ENCODE measurements around the gene SKA1.
"Not testable (repeated sequence)": the region's sequence is repeated elsewhere in the genome, so short reads cannot be mapped to it uniquely, and the experiment has no call there.

Gene SKA1

DNA sequence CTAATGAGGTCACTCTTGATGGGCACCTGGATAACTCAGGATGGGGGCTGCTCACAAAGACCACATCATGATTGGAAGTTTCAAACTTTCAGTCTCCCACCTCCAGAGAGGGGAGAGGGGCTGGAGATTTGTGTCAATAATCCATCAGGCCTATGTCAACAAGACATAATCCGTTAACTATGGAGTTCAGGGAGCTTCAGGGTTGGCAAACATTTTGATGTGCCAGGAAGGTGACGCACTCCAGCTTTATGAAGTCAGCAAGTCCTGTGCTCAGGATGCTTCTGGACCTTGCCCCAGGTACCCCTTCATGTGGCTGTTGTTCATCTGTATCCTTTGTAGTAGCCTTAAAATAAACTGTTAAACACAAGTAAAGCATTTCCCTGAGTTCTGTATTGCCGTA, 19.0 kb downstream of the SKA1 start:
- FAIRE-seq (no peak), DNase-seq (ENCODE audit: insufficient read length, low spot score) (no peak)

DNA sequence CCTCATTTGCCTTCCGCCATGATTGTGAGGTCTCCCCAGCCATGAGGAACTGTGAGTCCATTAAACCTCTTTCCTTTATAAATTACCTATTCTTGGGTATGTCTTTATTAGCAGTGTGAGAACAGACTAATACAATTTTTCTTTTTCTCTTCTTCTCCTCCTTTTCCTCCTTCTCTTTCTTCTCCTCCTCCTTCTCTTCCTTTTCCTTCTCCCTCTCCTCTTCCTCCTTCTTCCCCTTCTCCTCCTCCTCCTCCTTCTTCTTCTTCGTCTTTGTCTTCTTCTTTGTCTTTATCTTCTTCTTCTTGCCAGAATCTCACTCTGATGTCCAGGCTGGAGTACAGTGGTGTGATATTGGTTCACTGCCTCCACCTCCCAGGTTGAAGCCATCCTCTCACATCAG, 20.2 kb downstream of the SKA1 start:
- FAIRE-seq, result no peak

DNA sequence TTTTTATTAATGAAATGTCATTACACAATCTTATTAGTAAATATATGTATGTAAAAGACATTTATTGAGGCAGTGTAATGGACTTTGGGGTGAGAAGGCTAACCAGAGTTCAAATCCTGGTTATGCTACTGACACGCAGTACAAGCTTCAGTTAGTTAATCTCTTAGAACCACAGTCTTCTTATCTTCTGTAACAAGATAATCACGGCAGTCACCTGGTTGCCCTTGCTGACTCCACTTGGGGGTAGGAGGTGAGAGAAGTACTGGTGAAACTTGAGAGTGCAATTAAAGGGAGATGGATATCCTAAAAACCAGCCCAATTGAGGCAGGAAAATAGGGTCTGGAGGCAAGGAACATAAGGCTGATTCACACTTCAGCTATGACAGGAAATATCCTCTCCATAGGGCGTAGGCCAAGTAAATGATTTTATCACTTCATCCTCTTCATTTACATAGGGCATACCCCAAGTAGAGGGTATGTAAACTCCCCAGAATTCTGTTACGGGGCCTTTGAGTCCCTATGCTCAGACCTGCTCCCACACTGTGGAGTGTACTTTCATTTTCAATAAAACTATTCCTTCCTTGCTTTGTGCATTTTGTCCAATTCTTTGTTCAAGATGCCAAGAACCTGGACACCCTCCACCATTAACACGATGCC, 21.3 kb downstream of the SKA1 start:
- FAIRE-seq, result no peak
- no peak for DNase-seq (ENCODE audit: insufficient read length, low spot score)

More for the DNA sequence above, 20.2 kb downstream of the SKA1 start:
- no peak for DNase-seq (ENCODE audit: insufficient read length, low spot score)

DNA sequence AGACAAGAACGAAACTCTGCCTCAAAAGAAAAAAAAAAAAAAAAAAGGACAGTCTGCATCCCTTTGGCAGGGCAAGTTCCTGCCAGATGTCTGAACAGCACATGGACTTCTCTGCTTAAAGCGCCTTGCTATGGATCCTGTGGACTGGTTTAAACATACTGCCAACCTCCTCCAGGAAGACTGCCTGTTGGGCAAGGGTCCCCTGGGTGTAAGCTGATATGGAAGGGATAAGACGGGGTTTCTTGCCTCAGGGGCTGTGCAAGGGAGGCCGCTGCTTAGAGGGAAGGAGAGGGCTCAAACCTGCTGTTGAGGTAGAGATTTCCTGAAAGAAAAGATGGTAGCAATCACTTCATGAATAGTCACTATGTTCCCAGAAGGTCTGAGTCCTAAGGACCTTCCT, 22.2 kb downstream of the SKA1 start:
- DNase-seq (ENCODE audit: insufficient read length, low spot score), result no peak
- no peak for FAIRE-seq

DNA sequence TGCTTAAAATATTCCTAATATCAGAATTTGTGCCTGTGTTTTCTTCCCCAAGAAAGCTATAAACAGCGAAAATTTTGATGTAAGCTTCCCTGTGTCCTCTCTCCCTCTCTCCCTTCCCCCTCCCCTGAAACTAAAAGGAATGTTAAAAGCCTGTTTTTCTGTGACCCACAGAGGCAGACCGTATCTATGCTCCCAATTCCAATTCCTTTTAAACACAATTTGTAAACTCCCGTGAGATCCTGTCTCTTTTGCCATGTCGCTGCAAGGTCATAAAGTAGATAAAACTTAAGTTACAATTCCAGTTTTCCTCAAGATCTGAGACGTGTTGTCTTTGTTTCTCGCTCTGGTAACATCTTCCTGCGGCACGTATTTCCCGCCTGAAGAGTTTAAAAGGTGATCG, 23.3 kb downstream of the SKA1 start:
- FAIRE-seq, result no peak
- no peak for DNase-seq (ENCODE audit: insufficient read length, low spot score)

DNA sequence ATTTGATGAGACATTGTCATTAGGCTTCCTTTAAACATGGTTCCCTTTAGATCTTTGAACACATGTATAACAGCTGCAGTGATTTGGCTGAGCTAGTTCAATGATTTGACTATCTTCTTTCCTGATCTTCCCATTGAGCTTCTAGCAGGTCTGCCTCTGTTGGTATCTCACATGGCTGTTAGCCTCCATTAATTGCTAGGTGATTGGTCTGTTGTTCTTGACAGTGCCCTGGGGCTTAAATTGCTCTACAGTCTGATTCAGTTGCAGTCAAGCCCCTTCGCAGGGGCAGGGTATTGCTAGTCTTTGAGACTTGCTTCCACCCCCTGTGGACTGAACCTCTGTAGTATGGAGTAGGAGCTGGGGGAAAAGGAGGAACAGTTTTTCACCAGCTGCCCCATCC, 24.1 kb downstream of the SKA1 start:
- DNase-seq (ENCODE audit: insufficient read length, low spot score) (no peak), FAIRE-seq (no peak)

DNA sequence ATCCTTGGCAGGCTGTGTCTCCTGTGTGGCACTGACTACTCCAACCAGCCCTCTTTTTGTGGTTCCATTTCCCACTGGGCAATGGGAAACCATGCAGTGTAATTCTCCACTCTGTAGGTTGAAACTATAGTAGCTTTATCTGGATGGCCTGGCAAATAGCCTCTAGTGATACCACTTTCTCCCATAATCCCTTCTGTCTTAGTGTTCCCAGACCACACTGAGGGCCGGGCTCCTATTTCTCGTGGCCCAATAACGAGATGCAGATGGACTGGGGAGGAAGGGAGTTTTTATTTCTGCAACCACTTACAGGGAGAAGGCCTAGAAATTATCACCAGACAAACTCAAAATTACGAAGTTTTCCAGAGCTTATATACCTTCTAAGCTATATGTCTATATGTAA, 24.7 kb downstream of the SKA1 start:
- FAIRE-seq (no peak), DNase-seq (ENCODE audit: insufficient read length, low spot score) (no peak)

DNA sequence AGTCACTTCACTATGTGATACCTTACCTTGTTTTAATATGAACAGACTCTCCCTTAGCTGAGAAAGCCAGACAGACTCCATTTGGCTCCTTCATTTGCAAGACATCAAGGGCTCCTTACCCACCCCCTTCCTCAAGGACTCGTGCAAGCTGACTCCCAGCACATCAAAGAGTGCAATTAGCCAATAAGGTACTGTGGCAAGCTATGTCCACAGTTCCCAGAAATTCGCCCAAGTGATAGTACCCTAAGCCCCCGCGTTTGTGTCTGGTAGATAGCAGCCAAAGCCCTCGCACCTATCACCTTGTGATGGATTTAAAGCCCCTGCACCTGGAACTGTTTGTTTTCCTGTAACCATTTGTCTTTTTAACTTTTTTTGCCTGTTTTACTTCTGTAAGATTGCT, 25.6 kb downstream of the SKA1 start:
- not testable (repeated sequence) for FAIRE-seq; DNase-seq (ENCODE audit: insufficient read length, low spot score)

DNA sequence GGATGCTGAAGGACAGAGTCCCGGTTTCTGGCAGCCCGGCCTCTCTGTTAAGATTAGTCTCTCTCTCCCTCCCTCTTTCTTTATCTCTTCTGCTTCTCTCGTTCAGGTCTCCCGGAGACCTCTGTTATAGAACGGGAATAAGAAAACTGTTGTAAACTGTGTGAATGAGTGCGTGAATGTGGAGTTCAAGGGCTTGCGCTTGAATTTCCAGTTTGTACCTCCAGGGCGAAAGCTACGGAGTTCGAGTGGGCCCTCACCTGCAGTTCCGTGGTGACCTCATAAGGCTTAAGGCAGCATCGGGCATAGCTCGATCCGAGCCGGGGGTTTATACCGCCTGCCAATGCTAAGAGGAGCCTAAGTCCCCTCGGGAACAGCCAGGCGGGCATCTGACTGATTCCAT, 26.4 kb downstream of the SKA1 start:
- DNase-seq (ENCODE audit: insufficient read length, low spot score) (no peak), FAIRE-seq (no peak)

DNA sequence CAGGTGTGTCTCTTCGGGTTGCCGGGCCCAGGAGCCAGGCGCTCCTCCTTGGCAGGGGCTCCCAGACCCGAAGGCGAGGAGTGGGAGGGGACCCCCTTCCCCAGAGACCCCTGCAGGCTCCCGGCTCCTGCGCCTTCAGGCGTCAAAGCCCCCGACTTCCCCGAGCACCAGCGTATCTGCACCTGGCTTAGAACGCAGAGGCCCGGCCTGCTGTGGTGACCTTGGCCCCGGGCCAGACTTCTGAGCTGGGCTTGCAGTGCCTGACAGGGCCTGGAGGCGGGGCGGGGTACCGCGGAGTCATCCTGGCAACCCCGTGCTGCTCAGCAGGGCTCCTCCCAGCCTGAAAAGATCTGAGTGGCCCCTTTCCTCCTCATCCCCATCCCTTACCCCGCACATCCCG, 27.0 kb downstream of the SKA1 start:
- FAIRE-seq, result no peak

DNA sequence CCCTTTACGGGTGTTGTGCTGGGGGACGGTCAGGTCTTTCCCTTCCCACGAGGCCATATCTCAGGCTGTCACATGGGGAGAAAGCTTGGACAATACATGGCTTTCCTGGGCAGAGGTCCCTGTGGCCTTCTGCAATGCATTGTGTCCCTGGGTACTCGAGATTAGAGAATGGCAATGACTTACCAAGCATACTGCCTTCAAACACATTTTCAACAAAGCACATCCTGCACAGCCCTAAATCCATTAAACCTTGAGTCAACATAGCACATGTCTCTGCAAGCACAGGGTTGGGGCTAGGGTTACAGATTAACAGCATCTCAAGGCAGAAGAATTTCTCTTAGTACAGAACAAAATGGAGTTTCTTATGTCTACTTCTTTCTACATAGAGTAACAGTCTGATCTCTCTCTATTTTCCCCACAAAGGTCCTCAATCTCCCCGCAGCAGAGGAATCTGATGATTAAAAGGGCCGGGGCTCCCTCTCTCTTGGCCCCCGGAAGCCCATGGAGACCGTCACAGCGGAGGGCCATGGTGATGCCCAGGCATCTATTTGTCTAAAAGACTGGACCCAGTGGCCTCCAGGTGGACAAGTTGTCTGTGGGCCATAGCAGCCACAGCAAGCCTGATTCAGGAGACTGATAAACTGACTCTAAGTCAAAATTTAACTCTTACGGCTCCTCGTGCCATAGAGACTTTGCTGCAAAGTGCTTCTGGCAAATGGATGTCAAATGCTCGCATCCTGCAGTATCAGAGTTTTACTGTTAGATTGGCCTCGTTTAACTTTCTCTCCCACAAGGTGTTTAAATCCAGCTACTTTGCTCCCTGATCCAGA, 30.1 kb downstream of the SKA1 start:
- not testable (repeated sequence) for DNase-seq (ENCODE audit: insufficient read length, low spot score)

More for the DNA sequence above, 27.0 kb downstream of the SKA1 start:
- DNase-seq (ENCODE audit: insufficient read length, low spot score), result no peak

DNA sequence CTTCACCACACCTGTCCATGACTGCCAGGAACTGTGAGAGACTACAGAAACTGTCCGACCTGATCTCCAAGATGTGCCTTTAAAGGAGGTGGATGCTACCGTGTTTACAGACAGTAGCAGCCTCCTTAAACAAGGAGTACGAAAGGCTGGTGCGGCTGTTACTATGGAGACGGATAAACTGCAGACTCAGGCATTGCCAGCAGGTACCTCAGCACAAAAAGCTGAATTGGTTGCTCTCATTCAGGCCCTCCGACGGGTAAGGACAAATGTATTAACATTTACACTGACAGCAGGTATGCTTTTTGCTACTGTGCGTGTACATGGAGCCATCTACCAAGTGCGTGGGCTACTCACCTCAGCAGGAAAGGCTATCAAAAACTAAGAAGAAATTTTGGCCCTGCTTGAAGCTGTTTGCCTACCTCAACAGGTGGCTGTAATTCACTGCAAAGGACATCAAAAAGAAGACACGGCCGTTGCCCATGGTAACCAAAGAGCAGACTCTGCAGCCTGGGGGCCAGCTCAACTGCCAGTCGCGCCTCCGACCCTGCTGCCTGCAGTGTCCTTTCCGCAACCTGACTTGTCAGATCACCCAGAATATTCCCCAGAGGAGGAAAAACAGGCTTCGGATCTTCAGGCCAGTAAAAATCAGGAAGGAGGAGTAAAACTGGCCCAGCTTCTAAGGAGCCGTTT, 30.9 kb downstream of the SKA1 start:
- no peak for DNase-seq (ENCODE audit: insufficient read length, low spot score)
- FAIRE-seq, result no peak

More for the DNA sequence above, 30.1 kb downstream of the SKA1 start:
- FAIRE-seq, result not testable (repeated sequence)

DNA sequence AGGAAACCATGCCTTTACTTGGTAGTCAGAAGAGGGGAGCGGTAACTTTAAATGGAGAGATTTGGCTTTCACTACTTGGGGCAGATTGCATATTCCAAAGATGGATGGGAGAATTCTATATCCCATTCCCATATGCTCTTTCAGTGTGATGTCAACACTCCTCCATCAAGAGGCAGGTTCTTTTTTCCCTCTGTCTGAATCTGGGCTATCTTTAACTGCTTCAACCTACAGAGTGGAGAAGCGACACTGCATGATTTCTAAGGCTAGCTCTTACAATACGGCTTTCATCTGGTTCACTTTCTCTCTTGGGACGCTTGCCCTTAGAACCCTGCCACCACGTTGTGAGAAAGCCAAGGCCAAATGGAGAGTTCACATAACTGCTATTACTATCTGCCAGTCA, 34.4 kb downstream of the SKA1 start:
- no peak for FAIRE-seq

DNA sequence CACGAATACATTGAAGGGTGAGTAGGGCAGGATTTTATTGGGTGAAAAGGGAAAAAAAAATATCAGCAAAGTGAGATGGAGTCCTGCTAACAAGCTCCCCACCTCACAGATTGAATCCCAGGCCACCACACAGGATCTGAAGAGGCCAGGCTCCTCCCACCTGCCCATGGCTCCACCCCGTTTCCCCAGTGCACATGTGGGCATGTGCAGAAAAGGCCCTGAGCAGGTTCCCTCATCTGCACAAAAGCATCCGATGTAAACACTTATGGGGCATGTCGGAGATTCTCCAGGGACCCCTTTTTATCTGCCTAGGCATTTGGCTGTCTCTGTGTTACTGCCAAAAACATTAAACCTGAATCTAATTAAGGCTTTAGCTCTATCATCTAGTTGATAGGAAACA, 35.2 kb downstream of the SKA1 start:
- FAIRE-seq (no peak), DNase-seq (ENCODE audit: insufficient read length, low spot score) (no peak)

More for the DNA sequence above, 34.4 kb downstream of the SKA1 start:
- no peak for DNase-seq (ENCODE audit: insufficient read length, low spot score)

DNA sequence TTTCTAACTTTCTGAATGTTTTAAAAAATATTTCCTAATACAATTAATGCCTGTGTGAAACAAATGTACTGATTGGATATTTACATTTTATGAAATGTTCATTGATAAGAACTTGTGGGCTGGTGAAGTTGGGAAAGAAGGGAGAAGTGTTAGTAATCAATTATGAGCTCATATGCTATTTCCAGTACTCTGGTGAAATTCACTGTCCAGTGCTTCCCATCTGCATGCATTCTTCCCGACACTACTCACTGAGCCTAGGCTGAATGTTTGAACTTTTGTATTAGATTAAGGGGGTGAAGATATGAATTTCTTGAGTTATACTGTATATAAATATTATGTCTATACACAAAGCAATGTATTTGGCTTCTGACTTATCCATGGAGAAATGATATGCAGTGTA, 36.0 kb downstream of the SKA1 start:
- FAIRE-seq (no peak), DNase-seq (ENCODE audit: insufficient read length, low spot score) (no peak)

DNA sequence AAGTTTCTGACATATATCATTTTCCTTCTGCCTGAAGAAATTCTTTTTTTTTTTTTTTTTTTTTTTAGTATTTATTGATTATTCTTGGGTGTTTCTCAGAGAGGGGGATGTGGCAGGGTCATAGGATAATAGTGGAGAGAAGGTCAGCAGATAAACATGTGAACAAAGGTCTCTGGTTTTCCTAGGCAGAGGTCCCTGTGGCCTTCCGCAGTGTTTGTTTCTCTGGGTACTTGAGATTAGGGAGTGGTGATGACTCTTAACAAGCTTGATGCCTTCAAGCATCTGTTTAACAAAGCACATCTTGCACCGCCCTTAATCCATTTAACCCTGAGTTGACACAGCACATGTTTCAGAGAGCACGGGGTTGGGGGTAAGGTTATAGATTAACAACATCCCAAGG, 42.0 kb downstream of the SKA1 start:
- not testable (repeated sequence) for FAIRE-seq; DNase-seq (ENCODE audit: insufficient read length, low spot score)

DNA sequence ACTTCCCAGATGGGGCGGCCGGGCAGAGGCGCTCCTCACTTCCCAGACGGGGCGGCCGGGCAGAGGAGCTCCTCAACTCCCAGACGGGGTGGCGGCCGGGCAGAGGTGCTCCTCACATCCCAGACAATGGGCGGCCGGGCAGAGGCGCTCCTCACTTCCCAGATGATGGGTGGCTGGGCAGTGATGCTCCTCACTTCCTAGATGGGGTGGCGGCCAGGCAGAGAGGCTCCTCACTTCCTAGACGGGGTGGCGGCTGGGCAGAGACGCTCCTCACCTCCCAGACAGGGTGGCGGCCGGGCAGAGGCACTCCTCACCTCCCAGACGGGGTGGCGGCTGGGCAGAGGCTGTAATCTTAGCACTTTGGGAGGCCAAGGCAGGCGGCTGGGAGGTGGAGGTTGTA, 42.9 kb downstream of the SKA1 start:
- FAIRE-seq; DNase-seq (ENCODE audit: insufficient read length, low spot score): not testable (repeated sequence)

DNA sequence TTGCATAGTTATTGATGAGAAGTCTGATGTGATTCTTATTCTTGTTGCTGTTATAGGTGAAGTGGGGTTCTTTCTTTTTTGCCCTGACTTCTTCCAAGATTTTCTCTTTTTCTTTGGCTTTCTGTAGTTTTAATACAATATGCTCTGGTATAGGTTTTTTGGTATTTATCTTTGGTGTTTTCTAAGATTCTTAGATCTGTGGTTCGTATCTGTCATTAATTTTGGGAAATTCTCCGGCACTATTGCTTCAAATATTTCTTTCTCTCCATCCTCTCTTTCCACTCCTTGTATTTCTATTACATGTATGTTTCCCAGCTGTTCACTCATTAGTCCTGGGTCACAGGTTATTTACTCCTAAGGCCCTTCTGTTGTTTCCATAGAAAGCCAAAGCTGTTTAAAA, 43.8 kb downstream of the SKA1 start:
- FAIRE-seq, result no peak

DNA sequence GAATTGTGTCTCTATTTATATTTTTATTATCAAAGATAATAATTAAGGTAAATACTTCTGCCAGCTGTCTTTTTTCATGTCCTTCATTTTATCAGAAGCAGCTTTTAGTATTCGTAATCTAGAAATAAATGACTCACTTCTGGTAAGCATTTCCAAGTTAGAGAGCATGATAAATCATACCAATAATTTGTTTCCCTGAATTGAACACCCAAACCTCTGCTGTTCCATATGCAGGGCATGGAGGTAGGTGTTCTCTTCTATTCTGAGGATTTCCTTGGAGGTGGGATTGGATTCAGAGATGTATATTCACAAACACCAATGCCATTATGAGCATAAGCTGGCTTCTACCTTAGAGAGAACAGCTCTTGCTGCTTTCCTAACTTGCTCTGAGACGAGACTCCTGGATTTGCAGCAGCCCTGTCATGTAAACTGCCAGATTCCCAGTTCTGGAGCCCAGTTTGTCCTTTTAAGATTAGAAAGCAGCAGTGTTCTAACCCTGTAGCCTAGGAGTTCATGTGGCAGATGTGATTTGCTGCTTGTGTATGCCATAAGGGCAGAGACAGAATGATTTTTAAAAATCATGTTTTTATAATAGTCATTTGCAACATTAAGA, 47.5 kb downstream of the SKA1 start:
- DNase-seq (ENCODE audit: insufficient read length, low spot score) (no peak), FAIRE-seq (no peak)

More for the DNA sequence above, 43.8 kb downstream of the SKA1 start:
- DNase-seq (ENCODE audit: insufficient read length, low spot score), result no peak

DNA sequence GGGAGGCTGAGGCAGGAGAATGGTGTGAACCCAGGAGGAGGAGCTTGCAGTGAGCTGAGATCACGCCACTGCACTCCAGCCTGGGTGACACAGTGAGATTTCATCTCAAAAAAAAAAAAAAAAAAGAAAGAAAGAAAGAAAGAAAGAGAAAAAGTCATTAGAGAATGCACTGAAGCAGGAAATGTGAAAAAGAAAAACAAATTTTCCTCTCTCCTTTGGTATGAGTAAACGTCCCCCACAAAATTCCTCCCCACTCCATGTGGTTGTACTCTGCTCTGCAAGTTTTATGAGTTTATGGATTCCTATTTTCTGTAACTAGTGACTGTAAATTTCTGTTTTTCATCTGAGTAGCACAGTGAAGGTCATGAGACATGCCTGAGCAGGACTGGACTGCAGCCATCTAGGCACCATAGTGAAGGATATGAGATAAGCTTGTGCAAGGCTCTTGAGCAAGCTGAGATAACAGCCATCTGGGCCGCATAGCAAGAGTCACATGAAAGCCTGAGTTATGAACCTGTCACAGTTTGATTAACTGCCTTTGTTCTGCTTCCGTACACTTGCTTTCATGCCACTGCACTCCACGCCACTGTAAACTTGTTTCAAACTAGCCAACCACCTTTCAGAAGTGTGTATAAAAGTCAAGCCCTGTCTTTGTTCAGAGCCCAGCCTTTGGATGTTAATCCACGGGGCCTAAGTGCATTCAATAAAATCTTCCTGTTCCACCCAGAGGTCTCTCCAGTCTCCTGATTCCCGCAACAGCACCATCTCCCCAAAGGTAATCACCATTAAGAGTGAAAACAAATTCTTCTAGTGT, 50.2 kb downstream of the SKA1 start:
- no peak for DNase-seq (ENCODE audit: insufficient read length, low spot score)
- FAIRE-seq, result no peak
